Spleen (tissue), 11 donors: ENCODE measurements around the gene VSTM2L. TPM values are rescaled to one million over a fixed set of nuclear protein-coding genes. Genes with fewer than 3 reads are reported as not detected.

Source experiments
- DNase-seq: peaks from one replicate; pipeline ENCODE4 v3.0.0-alpha.2; 2020
- H3K27ac ChIP-seq, 8 donors: fragments of 200-600 bp; sonication (generic) in 7 of 8; 1 replicate in 4 of 8; 2 replicates in 4 of 8; pipeline versions ENCODE4 v1.5.0 to v1.8.0; 2016 to 2021; ENCODE audit warnings: inconsistent platforms in 4 of 8, mild to moderate bottlenecking in 4 of 8, moderate library complexity in 1 of 8
- H3K27me3 ChIP-seq, 7 donors: fragments of 200-600 bp; sonication (generic) in 6 of 7; replicated peaks in 1 of 7; 1 replicate in 4 of 7; 2 replicates in 3 of 7; pipeline versions ENCODE4 v1.5.0 to v1.8.0; 2016 to 2021; ENCODE audit warnings: inconsistent platforms in 3 of 7, mild to moderate bottlenecking in 1 of 7
- H3K36me3 ChIP-seq, 6 donors: fragments of 200-600 bp; sonication (generic) in 5 of 6; 1 replicate in 4 of 6; 2 replicates in 2 of 6; pipeline versions ENCODE4 v1.5.0 to v1.8.0; 2016 to 2021; ENCODE audit warnings: inconsistent platforms in 2 of 6
- H3K4me1 ChIP-seq, 6 donors: fragments of 200-600 bp; sonication (generic) in 5 of 6; 1 replicate in 3 of 6; 2 replicates in 3 of 6; pipeline versions ENCODE4 v1.5.0 to v1.8.0; 2016 to 2021; ENCODE audit warnings: inconsistent platforms in 3 of 6
- H3K4me3 ChIP-seq, 8 donors: fragments of 200-600 bp; sonication (generic) in 7 of 8; 1 replicate in 4 of 8; 2 replicates in 4 of 8; pipeline versions ENCODE4 v1.5.0 to v1.8.0; 2016 to 2021; ENCODE audit warnings: inconsistent platforms in 4 of 8, mild to moderate bottlenecking in 4 of 8, moderate library complexity in 2 of 8
- H3K9me3 ChIP-seq, 8 donors: fragments of 200-600 bp; sonication (generic) in 7 of 8; 1 replicate in 4 of 8; 2 replicates in 4 of 8; pipeline versions ENCODE4 v1.5.0 to v1.8.0; 2016 to 2021; ENCODE audit warnings: inconsistent platforms in 4 of 8
- POLR2A ChIP-seq, 3 donors: fragments of 450-650 bp; IDR thresholded peaks; one replicate each; pipeline ENCODE4 v1.5.1; 2017; ENCODE audit warnings: antibody characterized with exemption in 3 of 3, mild to moderate bottlenecking in 1 of 3
- POLR2AphosphoS5 ChIP-seq, 3 donors: sonication (generic); formaldehyde crosslinking; IDR thresholded peaks; one replicate each; pipeline ENCODE4 v1.5.1; 2017; ENCODE audit warnings: antibody characterized with exemption in 3 of 3
- WGBS, 5 donors: extraction: QIAGEN DNeasy Blood & Tissue Kit in 3 of 5; methylation state at CpG; one replicate each; pipeline versions ENCODE4 v1.1.5 to v1.1.7; 2013 to 2018; 5-methylcytosine and 5-hydroxymethylcytosine counted together
- intact Hi-C: fragments of 100-400 bp; cut with DNase I; formaldehyde crosslinking; loops from one replicate; pipeline ENCODE4 v1.15.0; 2023; ENCODE audit warnings: low total_unique reads
- polyA plus RNA-seq, 3 donors: library from polyadenylated mRNA; stranded (reverse); fragments of 200-250 nt; gene quantifications; one replicate each; pipeline ENCODE4 v1.2.1, GENCODE V29; 2013
- total RNA-seq, 7 donors: library from RNA; depleted of rRNA in 3 of 7; stranded (reverse); fragments of >200 nt in 3 of 7; fragmentation: NEBNext Ultra II Directional in 4 of 7; extraction: Animal tissue kit (Norgen Biotek cat#: 25700) in 4 of 7; gene quantifications; one replicate each; pipeline versions ENCODE4 v1.1.0 to v1.2.1, GENCODE V29; 2016 to 2021
- TF ChIP-seq, protein P1 (sequence below), 11 experiments: fragments of 200-600 bp in 7 of 11; fragments of 450-650 bp in 4 of 11; sonication (generic) in 4 of 11; IDR thresholded peaks in 8 of 11; conservative IDR thresholded peaks in 3 of 11; 1 replicate in 7 of 11; 2 replicates in 4 of 11; pipeline versions ENCODE4 v1.4.0 to v1.8.0; 2016 to 2021; ENCODE audit warnings: antibody characterized with exemption in 11 of 11, inconsistent platforms in 4 of 11, mild to moderate bottlenecking in 1 of 11
- donor health status: healthy with polysubstance abuse.
- donor health status: DM: no; HTN: no; CAD: no; lungs with moderate emphysema.
- donor health status: DM: no; HTN: no; CAD: no.
- donor health status: Bipolar disorder and iron deficiency.
- donor health status: healthy.
- donor health status: DM: no; HTN: no; CAD: no.
- donor health status: DM: yes; HTN: yes; CAD: no.

The VSTM2L gene
- total and polyA plus RNA-seq, 10 donors = 1.7 to 88.7 (median 24.6) TPM

DNA sequence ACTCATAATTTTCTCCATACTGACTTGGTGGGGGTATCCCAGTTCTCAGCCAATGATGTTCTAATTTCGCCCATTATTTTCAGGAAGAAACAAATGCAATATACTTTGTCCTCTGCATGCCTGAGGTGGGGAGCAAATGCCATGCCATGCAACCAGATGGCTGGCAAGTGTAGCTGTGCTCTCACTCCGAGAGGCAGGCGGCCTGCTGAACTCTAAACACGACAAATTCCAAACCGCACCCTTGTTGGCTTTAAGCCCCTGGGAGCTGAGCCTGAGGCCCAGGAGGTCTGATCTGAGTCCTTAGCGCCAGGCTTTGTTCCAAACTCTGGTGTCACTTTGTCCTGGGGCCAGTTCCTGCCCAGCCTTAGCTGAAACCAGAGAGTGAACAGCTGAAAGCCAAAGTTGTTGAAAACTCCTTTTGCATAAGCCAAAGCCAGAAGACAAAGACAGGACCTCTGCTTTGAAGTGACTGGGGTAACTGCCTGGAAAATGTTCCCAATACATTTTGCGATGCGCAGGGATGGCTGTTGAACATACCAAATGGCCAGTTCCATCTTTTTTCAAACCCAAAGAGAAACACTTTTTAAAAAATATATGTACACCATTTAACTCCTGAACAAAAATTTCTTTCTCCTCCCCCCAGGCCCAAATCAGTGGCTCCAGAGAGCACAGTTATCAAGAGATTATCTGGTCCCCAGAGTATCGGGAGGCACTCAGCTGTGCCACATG lies 84.1 kb downstream of the VSTM2L start:
- DNase-seq = no peak
- H3K27ac ChIP-seq = no peak overlapping the region
- H3K9me3 ChIP-seq = no peaks in the 10 kb centered on the region
- no peak overlapping the region for H3K4me3 ChIP-seq
- 91 to 96% (median 94%) methylated on average over 9 of the region's 9 CpGs for WGBS, 5 donors
- peaks cover 2 to 86% (median 31%) of the 10 kb centered on the region in 6 donors for H3K36me3 ChIP-seq
- H3K4me1 ChIP-seq = peaks cover 12 to 29% (median 22%) of the 10 kb centered on the region in 6 donors
- no peaks in the 10 kb centered on the region for H3K27me3 ChIP-seq
- intact Hi-C loops = no loop called here
- no peak for TF ChIP-seq POLR2AphosphoS5 (IDR thresholded peaks at IDR 0.05)
- TF ChIP-seq, protein P1, sequence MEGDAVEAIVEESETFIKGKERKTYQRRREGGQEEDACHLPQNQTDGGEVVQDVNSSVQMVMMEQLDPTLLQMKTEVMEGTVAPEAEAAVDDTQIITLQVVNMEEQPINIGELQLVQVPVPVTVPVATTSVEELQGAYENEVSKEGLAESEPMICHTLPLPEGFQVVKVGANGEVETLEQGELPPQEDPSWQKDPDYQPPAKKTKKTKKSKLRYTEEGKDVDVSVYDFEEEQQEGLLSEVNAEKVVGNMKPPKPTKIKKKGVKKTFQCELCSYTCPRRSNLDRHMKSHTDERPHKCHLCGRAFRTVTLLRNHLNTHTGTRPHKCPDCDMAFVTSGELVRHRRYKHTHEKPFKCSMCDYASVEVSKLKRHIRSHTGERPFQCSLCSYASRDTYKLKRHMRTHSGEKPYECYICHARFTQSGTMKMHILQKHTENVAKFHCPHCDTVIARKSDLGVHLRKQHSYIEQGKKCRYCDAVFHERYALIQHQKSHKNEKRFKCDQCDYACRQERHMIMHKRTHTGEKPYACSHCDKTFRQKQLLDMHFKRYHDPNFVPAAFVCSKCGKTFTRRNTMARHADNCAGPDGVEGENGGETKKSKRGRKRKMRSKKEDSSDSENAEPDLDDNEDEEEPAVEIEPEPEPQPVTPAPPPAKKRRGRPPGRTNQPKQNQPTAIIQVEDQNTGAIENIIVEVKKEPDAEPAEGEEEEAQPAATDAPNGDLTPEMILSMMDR (IDR thresholded peaks at IDR 0.05 in 8 of 11, conservative IDR thresholded peaks at IDR 0.05 in 3 of 11) = no peak
- TF ChIP-seq POLR2A (IDR thresholded peaks at IDR 0.05) = no peak

DNA sequence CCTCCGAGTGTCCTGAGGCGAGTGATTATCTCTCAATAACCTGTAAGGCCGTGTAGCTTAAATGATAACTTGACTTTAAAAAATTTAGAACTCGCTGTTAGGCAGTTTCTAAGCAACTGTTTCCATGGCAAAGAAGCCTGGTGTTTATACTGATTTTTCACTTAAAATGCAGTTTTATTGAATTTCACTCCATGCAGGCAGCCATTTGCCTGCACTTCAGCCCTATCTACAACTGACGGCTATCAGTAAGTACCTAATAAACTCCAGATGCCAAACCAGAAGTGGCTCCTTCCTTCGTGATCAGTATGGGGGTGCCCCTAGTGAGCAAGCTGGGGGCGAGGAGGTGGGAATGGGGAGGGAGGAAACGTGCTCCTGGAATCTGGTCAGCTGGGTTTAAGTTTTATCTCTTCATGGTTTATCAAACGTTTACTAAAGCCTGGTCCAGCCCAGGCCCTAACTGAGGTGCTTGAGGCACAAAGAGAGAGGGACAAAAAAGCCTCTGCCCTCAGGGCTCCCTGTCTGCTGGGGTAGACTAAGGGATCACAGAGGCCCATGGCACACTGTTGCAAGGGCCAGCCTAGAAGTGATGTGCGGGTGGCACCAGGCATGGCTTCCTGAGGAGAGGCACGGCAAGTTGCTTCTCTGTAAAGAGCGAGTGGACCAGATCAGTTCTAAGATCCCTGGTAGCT lies 84.8 kb downstream of the VSTM2L start:
- H3K27me3 ChIP-seq = no peaks in the 10 kb centered on the region
- no peak overlapping the region for H3K27ac ChIP-seq
- DNase-seq = no peak
- intact Hi-C loops = no loop called here
- TF ChIP-seq POLR2A (IDR thresholded peaks at IDR 0.05) = no peak
- TF ChIP-seq, protein P1 (IDR thresholded peaks at IDR 0.05 in 8 of 11, conservative IDR thresholded peaks at IDR 0.05 in 3 of 11) = no peak
- no peak for TF ChIP-seq POLR2AphosphoS5 (IDR thresholded peaks at IDR 0.05)
- H3K36me3 ChIP-seq = peaks cover 2 to 86% (median 28%) of the 10 kb centered on the region in 6 donors
- 82 to 93% (median 91%) methylated on average over 12 of the region's 12 CpGs for WGBS, 5 donors
- peaks cover 12 to 36% (median 26%) of the 10 kb centered on the region in 6 donors for H3K4me1 ChIP-seq
- H3K9me3 ChIP-seq = no peaks in the 10 kb centered on the region
- no peak overlapping the region for H3K4me3 ChIP-seq

DNA sequence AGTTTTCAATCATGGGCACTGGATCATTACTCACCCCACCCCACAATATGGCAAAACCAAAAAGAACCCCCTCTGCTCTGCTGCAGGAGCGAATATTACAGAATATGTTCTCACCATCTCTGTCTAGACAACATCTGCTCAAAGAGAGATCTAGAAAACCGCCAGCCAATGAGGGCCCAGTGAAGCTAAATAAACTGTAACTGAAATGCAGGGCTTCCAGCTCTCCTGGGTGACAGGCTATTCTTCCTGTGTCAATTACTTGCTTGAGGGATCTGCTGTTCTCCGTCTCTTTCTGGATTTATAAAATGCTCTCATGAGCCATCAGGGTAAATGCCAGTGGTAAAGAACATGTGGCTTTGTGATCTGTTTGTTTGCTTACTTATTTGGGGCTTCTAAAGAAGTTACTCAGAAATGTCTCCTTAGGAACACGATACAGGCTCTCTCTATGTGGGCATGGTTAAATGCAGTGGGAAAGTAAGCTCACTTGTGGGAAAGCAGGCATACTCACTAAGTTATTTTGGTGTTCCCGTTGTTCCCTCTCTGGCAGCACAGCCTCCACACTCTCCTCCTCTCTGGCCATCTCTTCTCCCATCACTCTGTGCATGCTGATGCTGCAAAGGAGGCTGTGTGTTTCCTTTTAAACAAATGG lies 85.5 kb downstream of the VSTM2L start:
- TF ChIP-seq POLR2AphosphoS5 (IDR thresholded peaks at IDR 0.05) = no peak
- TF ChIP-seq, protein P1 (IDR thresholded peaks at IDR 0.05 in 8 of 11, conservative IDR thresholded peaks at IDR 0.05 in 3 of 11) = no peak
- TF ChIP-seq POLR2A (IDR thresholded peaks at IDR 0.05) = no peak
- Histone ChIP-seq H3K36me3 (peaks cover 2 to 81% (median 21%) of the 10 kb centered on the region in 6 donors), H3K27me3 (no peaks in the 10 kb centered on the region), H3K9me3 (no peaks in the 10 kb centered on the region), H3K27ac (no peak overlapping the region), H3K4me3 (no peak overlapping the region), H3K4me1 (peaks cover 12 to 43% (median 27%) of the 10 kb centered on the region in 6 donors)
- intact Hi-C loops = no loop called here
- no peak for DNase-seq
- WGBS, 5 donors = 87 to 98% (median 94%) methylated on average over 5 of the region's 5 CpGs
